ENCODE results near the gene MVK. TPM values are rescaled to one million over a fixed set of nuclear protein-coding genes. Genes with fewer than 3 reads are reported as not detected.

MVK gene
- total RNA-seq, 4 donors from 2014 or later, result 17.2 to 157 (median 25.4) TPM

- in situ Hi-C loops (cut with MboI; ENCODE audit: low pct_ligation_motif_present in 1 of 4, low pct_unique_long_range_greater_than_20kb in 1 of 4, low sequenced_read_pairs in 3 of 4) (no loop called here), intact Hi-C loops (cut with DNase I; ENCODE audit: low total_unique reads) (loop anchor here (10.0 kb wide), 1 partner anchor 79 kb away; no protein-coding TSS in a partner anchor)
- no peak for DNase-seq
- 64 to 87% methylated on average over 6 to 14 of the region's 14 CpGs for WGBS, 2 donors (ENCODE audit: low coverage in 1 of 2)
- Histone ChIP-seq H3K4me3 (no peak overlapping the region), H3K4me1 (no peaks in the 10 kb centered on the region), H3K27me3 (peaks cover 20% of the 10 kb centered on the region), H3K36me3 (no peaks in the 10 kb centered on the region), H3K27ac (no peak overlapping the region), H3K9me3 (no peaks in the 10 kb centered on the region)
- TF ChIP-seq CTCF (IDR thresholded peaks at IDR 0.05) (no peak), POLR2AphosphoS5 (IDR thresholded peaks at IDR 0.05) (no peak), EP300 (IDR thresholded peaks at IDR 0.05; ENCODE audit: low read depth) (no peak), POLR2A (IDR thresholded peaks at IDR 0.05) (no peak)
Observed at GRCh38 chr12:109615556-109616229, 42.1 kb downstream of the MVK start.

- Histone ChIP-seq H3K27me3 (peaks cover 25% of the 10 kb centered on the region), H3K27ac (no peak overlapping the region), H3K36me3 (no peaks in the 10 kb centered on the region), H3K9me3 (no peaks in the 10 kb centered on the region), H3K4me3 (no peak overlapping the region), H3K4me1 (peaks cover 0 to 8% (median 0%) of the 10 kb centered on the region in 4 donors)
- TF ChIP-seq POLR2A (IDR thresholded peaks at IDR 0.05) (no peak), POLR2AphosphoS5 (IDR thresholded peaks at IDR 0.05) (no peak), EP300 (IDR thresholded peaks at IDR 0.05; ENCODE audit: low read depth) (no peak), CTCF (IDR thresholded peaks at IDR 0.05) (no peak)
- DNase-seq, result no peak
- intact Hi-C loops (cut with DNase I; ENCODE audit: low total_unique reads) (loop anchor here (10.0 kb wide), 1 partner anchor 77 kb away; no protein-coding TSS in a partner anchor), in situ Hi-C loops (cut with MboI; ENCODE audit: low pct_ligation_motif_present in 1 of 4, low pct_unique_long_range_greater_than_20kb in 1 of 4, low sequenced_read_pairs in 3 of 4) (no loop called here)
- 73% methylated on average over 10 of the region's 10 CpGs; no CpG with 5 or more reads in 1 of the 2 donors for WGBS, 2 donors (ENCODE audit: low coverage in 1 of 2)
Observed at GRCh38 chr12:109617491-109617890, 43.9 kb downstream of the MVK start.

- no peaks in the 10 kb centered on the region for H3K9me3 ChIP-seq
- H3K4me3 ChIP-seq, result no peak overlapping the region
- intact Hi-C loops (cut with DNase I; ENCODE audit: low total_unique reads), result loop anchor here (10.0 kb wide), 1 partner anchor 77 kb away; no protein-coding TSS in a partner anchor
- DNase-seq, result no peak
- no peaks in the 10 kb centered on the region for H3K36me3 ChIP-seq
- TF ChIP-seq EP300 (IDR thresholded peaks at IDR 0.05; ENCODE audit: low read depth) (no peak), POLR2A (IDR thresholded peaks at IDR 0.05) (no peak), POLR2AphosphoS5 (IDR thresholded peaks at IDR 0.05) (no peak), CTCF (IDR thresholded peaks at IDR 0.05) (no peak)
- peaks cover 29% of the 10 kb centered on the region for H3K27me3 ChIP-seq
- in situ Hi-C loops (cut with MboI; ENCODE audit: low pct_ligation_motif_present in 1 of 4, low pct_unique_long_range_greater_than_20kb in 1 of 4, low sequenced_read_pairs in 3 of 4), result no loop called here
- no peak overlapping the region for H3K27ac ChIP-seq
- WGBS, 2 donors (ENCODE audit: low coverage in 1 of 2), result 84 to 93% methylated on average over 3 to 5 of the region's 5 CpGs
- peaks cover 0 to 8% (median 0%) of the 10 kb centered on the region in 4 donors for H3K4me1 ChIP-seq
Observed at GRCh38 chr12:109618082-109618481, 44.5 kb downstream of the MVK start.

- H3K36me3 ChIP-seq, result no peaks in the 10 kb centered on the region
- no peaks in the 10 kb centered on the region for H3K9me3 ChIP-seq
- peaks cover 0 to 8% (median 0%) of the 10 kb centered on the region in 4 donors for H3K4me1 ChIP-seq
- intact Hi-C loops (cut with DNase I; ENCODE audit: low total_unique reads) (loop anchor here (10.0 kb wide), 1 partner anchor 76 kb away; no protein-coding TSS in a partner anchor), in situ Hi-C loops (cut with MboI; ENCODE audit: low pct_ligation_motif_present in 1 of 4, low pct_unique_long_range_greater_than_20kb in 1 of 4, low sequenced_read_pairs in 3 of 4) (no loop called here)
- 85 to 93% methylated on average over 3 to 8 of the region's 8 CpGs for WGBS, 2 donors (ENCODE audit: low coverage in 1 of 2)
- no peak overlapping the region for H3K4me3 ChIP-seq
- H3K27me3 ChIP-seq, result peaks cover 23% of the 10 kb centered on the region
- TF ChIP-seq POLR2AphosphoS5 (IDR thresholded peaks at IDR 0.05), result no peak
- no peak for DNase-seq
- no peak overlapping the region for H3K27ac ChIP-seq
Observed at GRCh38 chr12:109619002-109619604, 45.5 kb downstream of the MVK start.
